ENCODE measurements around the gene SRBD1. TPM values are rescaled to one million over a fixed set of nuclear protein-coding genes. Genes with fewer than 3 reads are reported as not detected.

SRBD1 gene
- total RNA-seq, 1 donor from 2014 or later: 18.3 TPM

GRCh38 chr2:45606796-45607195, 4.3 kb downstream of the SRBD1 start:
- intact Hi-C loops (cut with micrococcal nuclease): no loop called here
- no peaks in the 10 kb centered on the region for H3K27me3 Mint-ChIP-seq (ENCODE audit: insufficient read depth)
- peaks cover 21% of the 10 kb centered on the region for H3K4me1 Mint-ChIP-seq (ENCODE audit: low read depth)
- H3K36me3 Mint-ChIP-seq (ENCODE audit: low read depth): peaks cover 10% of the 10 kb centered on the region
- H3K27ac Mint-ChIP-seq: no peak overlapping the region
- H3K9me3 Mint-ChIP-seq: no peaks in the 10 kb centered on the region
- H3K4me3 Mint-ChIP-seq: no peak overlapping the region
- no peak for DNase-seq (ENCODE audit: low spot score)

- intact Hi-C loops (cut with micrococcal nuclease): no loop called here
- no peak overlapping the region for H3K4me3 Mint-ChIP-seq
- H3K4me1 Mint-ChIP-seq (ENCODE audit: low read depth): peaks cover 12% of the 10 kb centered on the region
- H3K9me3 Mint-ChIP-seq: no peaks in the 10 kb centered on the region
- no peak overlapping the region for H3K27ac Mint-ChIP-seq
- H3K27me3 Mint-ChIP-seq (ENCODE audit: insufficient read depth): no peaks in the 10 kb centered on the region
- DNase-seq (ENCODE audit: low spot score): no peak
- H3K36me3 Mint-ChIP-seq (ENCODE audit: low read depth): peaks cover 23% of the 10 kb centered on the region
Measured at GRCh38 chr2:45605116-45605515, 6.0 kb downstream of the SRBD1 start.

GRCh38 chr2:45602624-45603023, 8.4 kb downstream of the SRBD1 start:
- Mint-ChIP-seq H3K4me3 (no peak overlapping the region), H3K9me3 (no peaks in the 10 kb centered on the region), H3K27me3 (ENCODE audit: insufficient read depth) (no peaks in the 10 kb centered on the region), H3K36me3 (ENCODE audit: low read depth) (peaks cover 30% of the 10 kb centered on the region), H3K4me1 (ENCODE audit: low read depth) (no peaks in the 10 kb centered on the region), H3K27ac (no peak overlapping the region)
- no peak for DNase-seq (ENCODE audit: low spot score)
- intact Hi-C loops (cut with micrococcal nuclease): no loop called here

GRCh38 chr2:45598545-45598944, 12.5 kb downstream of the SRBD1 start:
- DNase-seq (ENCODE audit: low spot score): no peak
- Mint-ChIP-seq H3K27ac (no peak overlapping the region), H3K9me3 (no peaks in the 10 kb centered on the region), H3K36me3 (ENCODE audit: low read depth) (peaks cover 39% of the 10 kb centered on the region), H3K4me1 (ENCODE audit: low read depth) (no peaks in the 10 kb centered on the region), H3K4me3 (no peak overlapping the region), H3K27me3 (ENCODE audit: insufficient read depth) (no peaks in the 10 kb centered on the region)
- intact Hi-C loops (cut with micrococcal nuclease): no loop called here

GRCh38 chr2:45596761-45597160, 14.3 kb downstream of the SRBD1 start:
- Mint-ChIP-seq H3K27ac (no peak overlapping the region), H3K27me3 (ENCODE audit: insufficient read depth) (no peaks in the 10 kb centered on the region), H3K4me3 (no peak overlapping the region), H3K36me3 (ENCODE audit: low read depth) (peaks cover 47% of the 10 kb centered on the region), H3K9me3 (no peaks in the 10 kb centered on the region), H3K4me1 (ENCODE audit: low read depth) (no peaks in the 10 kb centered on the region)
- intact Hi-C loops (cut with micrococcal nuclease): no loop called here
- DNase-seq (ENCODE audit: low spot score): no peak

GRCh38 chr2:45595721-45596435, 15.2 kb downstream of the SRBD1 start:
- no peaks in the 10 kb centered on the region for H3K9me3 Mint-ChIP-seq
- H3K27me3 Mint-ChIP-seq (ENCODE audit: insufficient read depth): no peaks in the 10 kb centered on the region
- no peaks in the 10 kb centered on the region for H3K4me1 Mint-ChIP-seq (ENCODE audit: low read depth)
- peaks cover 46% of the 10 kb centered on the region for H3K36me3 Mint-ChIP-seq (ENCODE audit: low read depth)
- H3K27ac Mint-ChIP-seq: no peak overlapping the region
- intact Hi-C loops (cut with micrococcal nuclease): no loop called here
- H3K4me3 Mint-ChIP-seq: no peak overlapping the region
- no peak for DNase-seq (ENCODE audit: low spot score)

GRCh38 chr2:45591073-45591472, 20.0 kb downstream of the SRBD1 start:
- Mint-ChIP-seq H3K27ac (no peak overlapping the region), H3K9me3 (no peaks in the 10 kb centered on the region), H3K4me1 (ENCODE audit: low read depth) (peaks cover 10% of the 10 kb centered on the region), H3K27me3 (ENCODE audit: insufficient read depth) (no peaks in the 10 kb centered on the region), H3K4me3 (no peak overlapping the region), H3K36me3 (ENCODE audit: low read depth) (peaks cover 20% of the 10 kb centered on the region)
- intact Hi-C loops (cut with micrococcal nuclease): no loop called here
- DNase-seq (ENCODE audit: low spot score): no peak

GRCh38 chr2:45588158-45588829, 22.8 kb downstream of the SRBD1 start:
- DNase-seq (ENCODE audit: low spot score): no peak
- no peak overlapping the region for H3K4me3 Mint-ChIP-seq
- H3K4me1 Mint-ChIP-seq (ENCODE audit: low read depth): peaks cover 10% of the 10 kb centered on the region
- no peaks in the 10 kb centered on the region for H3K27me3 Mint-ChIP-seq (ENCODE audit: insufficient read depth)
- no peak overlapping the region for H3K27ac Mint-ChIP-seq
- intact Hi-C loops (cut with micrococcal nuclease): no loop called here
- H3K36me3 Mint-ChIP-seq (ENCODE audit: low read depth): peaks cover 14% of the 10 kb centered on the region
- no peaks in the 10 kb centered on the region for H3K9me3 Mint-ChIP-seq

- Mint-ChIP-seq H3K36me3 (ENCODE audit: low read depth) (peaks cover 4% of the 10 kb centered on the region), H3K27me3 (ENCODE audit: insufficient read depth) (no peaks in the 10 kb centered on the region), H3K4me3 (no peak overlapping the region), H3K9me3 (no peaks in the 10 kb centered on the region), H3K4me1 (ENCODE audit: low read depth) (peaks cover 10% of the 10 kb centered on the region), H3K27ac (no peak overlapping the region)
- intact Hi-C loops (cut with micrococcal nuclease): no loop called here
- no peak for DNase-seq (ENCODE audit: low spot score)
Measured at GRCh38 chr2:45586600-45586999, 24.5 kb downstream of the SRBD1 start.

GRCh38 chr2:45585267-45585861, 25.7 kb downstream of the SRBD1 start:
- Mint-ChIP-seq H3K9me3 (no peaks in the 10 kb centered on the region), H3K4me1 (ENCODE audit: low read depth) (peaks cover 10% of the 10 kb centered on the region), H3K27ac (no peak overlapping the region), H3K36me3 (ENCODE audit: low read depth) (peaks cover 2% of the 10 kb centered on the region), H3K4me3 (no peak overlapping the region), H3K27me3 (ENCODE audit: insufficient read depth) (no peaks in the 10 kb centered on the region)
- DNase-seq (ENCODE audit: low spot score): no peak
- intact Hi-C loops (cut with micrococcal nuclease): loop anchor here (2.0 kb wide), 1 partner anchor 25 kb away; the partner anchor contains the start of gene SRBD1

GRCh38 chr2:45583977-45584376, 27.1 kb downstream of the SRBD1 start:
- no peak for DNase-seq (ENCODE audit: low spot score)
- Mint-ChIP-seq H3K27ac (no peak overlapping the region), H3K36me3 (ENCODE audit: low read depth) (peaks cover 2% of the 10 kb centered on the region), H3K27me3 (ENCODE audit: insufficient read depth) (no peaks in the 10 kb centered on the region), H3K9me3 (no peaks in the 10 kb centered on the region), H3K4me3 (no peak overlapping the region), H3K4me1 (ENCODE audit: low read depth) (peaks cover 14% of the 10 kb centered on the region)
- intact Hi-C loops (cut with micrococcal nuclease): loop anchor here (2.0 kb wide), 1 partner anchor 27 kb away; the partner anchor contains the start of gene SRBD1

GRCh38 chr2:45582522-45582921, 28.5 kb downstream of the SRBD1 start:
- intact Hi-C loops (cut with micrococcal nuclease): no loop called here
- Mint-ChIP-seq H3K4me1 (ENCODE audit: low read depth) (peaks cover 11% of the 10 kb centered on the region), H3K27me3 (ENCODE audit: insufficient read depth) (no peaks in the 10 kb centered on the region), H3K36me3 (ENCODE audit: low read depth) (peaks cover 4% of the 10 kb centered on the region), H3K9me3 (no peaks in the 10 kb centered on the region), H3K4me3 (no peak overlapping the region), H3K27ac (no peak overlapping the region)
- no peak for DNase-seq (ENCODE audit: low spot score)

Measured in activated T-helper 1 cell treated with anti-CD3 and anti-CD28 coated beads, Interleukin-12 subunit alpha, Interleukin-12 subunit beta, Interleukin-2, Interleukin-4 antibody, amounts not matched to agents 30 ng/mL and 10 ng/mL and 1 ng/mL, durations not matched to agents 14 hours and 24 hours and 36 hours (primary cell).